Thoracic aorta (tissue), 2 donors: Measurements from ENCODE around the gene URGCP. TPM values are rescaled to one million over a fixed set of nuclear protein-coding genes. Genes with fewer than 3 reads are reported as not detected.
A peak's percentile ranks its signal among the peaks of the same experiment; 100 is the strongest.

Experiments used
- ATAC-seq: fragments of 150-250 bp; one replicate; pipeline ENCODE4 v1.8.0; 2017; ENCODE audit warnings: low read depth; ENCODE audit not compliant: insufficient number of reproducible peaks, low FRiP score
- DNase-seq: peaks from one replicate; pipeline ENCODE4 v3.0.0-alpha.2; 2020; ENCODE audit warnings: low spot score
- H3K27ac ChIP-seq, 2 donors: fragments of 200-600 bp; sonication (generic); 1 replicate in 1 of 2; 2 replicates in 1 of 2; pipeline ENCODE4 v1.5.1; 2016; ENCODE audit warnings: mild to moderate bottlenecking in 2 of 2, moderate library complexity in 2 of 2
- H3K27me3 ChIP-seq: fragments of 200-600 bp; sonication (generic); replicated peaks from 2 replicates; pipeline ENCODE4 v1.6.0; 2016; ENCODE audit warnings: mild to moderate bottlenecking; ENCODE audit not compliant: insufficient read depth
- H3K36me3 ChIP-seq: fragments of 200-600 bp; sonication (generic); one replicate; pipeline ENCODE4 v1.5.1; 2016
- H3K4me1 ChIP-seq, 2 donors: fragments of 200-600 bp; sonication (generic); 1 replicate in 1 of 2; 2 replicates in 1 of 2; pipeline versions ENCODE4 v1.5.1 to v1.6.0; 2016; ENCODE audit warnings: low read depth in 2 of 2, mild to moderate bottlenecking in 1 of 2; ENCODE audit not compliant: control insufficient read depth in 1 of 2
- H3K4me3 ChIP-seq: fragments of 200-600 bp; sonication (generic); 2 replicates; pipeline ENCODE4 v1.5.1; 2016; ENCODE audit warnings: mild to moderate bottlenecking
- H3K9me3 ChIP-seq: fragments of 200-600 bp; sonication (generic); 2 replicates; pipeline ENCODE4 v1.5.1; 2016
- total RNA-seq, 2 donors: library from RNA; depleted of rRNA; stranded (reverse); fragments of >200 nt; gene quantifications; one replicate each; pipeline versions ENCODE4 v1.1.0 to v1.2.3, GENCODE V29; 2016
- TF ChIP-seq, protein P1 (sequence below): fragments of 200-600 bp; sonication (generic); IDR thresholded peaks from one replicate; pipeline ENCODE4 v1.5.1; 2019; ENCODE audit warnings: antibody characterized with exemption

URGCP gene
- total RNA-seq, 2 donors from 2014 or later: 33.7 to 41.0 TPM

DNA sequence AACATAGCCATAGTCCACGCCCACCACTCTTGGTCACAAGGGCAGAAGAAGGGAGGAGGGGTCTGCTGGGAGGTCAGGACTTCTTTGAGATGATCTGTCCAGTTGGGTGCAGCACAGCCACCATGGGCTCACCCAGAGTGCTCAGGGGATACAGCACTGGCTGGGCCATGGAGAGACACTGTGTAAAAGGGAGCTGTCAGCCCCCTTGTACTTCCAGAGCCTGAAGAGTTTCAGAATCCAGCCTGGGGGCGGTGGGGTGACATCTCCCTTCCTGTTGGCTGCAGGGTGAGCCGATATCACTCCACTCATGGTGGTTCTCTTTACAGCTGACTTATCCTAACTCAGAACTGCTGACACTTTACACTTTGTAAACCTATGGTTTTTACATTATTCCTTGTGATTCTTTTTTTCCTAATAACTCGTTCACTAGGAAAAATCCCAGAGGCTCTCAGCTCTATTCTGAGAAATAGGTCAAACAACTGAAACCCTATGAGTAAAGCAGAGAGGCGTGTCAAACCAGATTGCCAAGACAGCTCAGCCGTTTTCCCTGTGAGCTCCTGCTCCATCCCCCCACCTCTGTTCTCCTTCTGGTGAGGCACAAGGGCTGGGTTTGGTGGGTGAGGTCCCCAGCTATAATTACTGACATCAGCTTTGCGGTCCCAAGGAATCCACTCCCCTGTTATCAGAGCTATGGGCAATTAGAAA lies 33.8 kb downstream of the URGCP start:
- peaks cover 20% of the 10 kb centered on the region for H3K36me3 ChIP-seq
- TF ChIP-seq, protein P1, sequence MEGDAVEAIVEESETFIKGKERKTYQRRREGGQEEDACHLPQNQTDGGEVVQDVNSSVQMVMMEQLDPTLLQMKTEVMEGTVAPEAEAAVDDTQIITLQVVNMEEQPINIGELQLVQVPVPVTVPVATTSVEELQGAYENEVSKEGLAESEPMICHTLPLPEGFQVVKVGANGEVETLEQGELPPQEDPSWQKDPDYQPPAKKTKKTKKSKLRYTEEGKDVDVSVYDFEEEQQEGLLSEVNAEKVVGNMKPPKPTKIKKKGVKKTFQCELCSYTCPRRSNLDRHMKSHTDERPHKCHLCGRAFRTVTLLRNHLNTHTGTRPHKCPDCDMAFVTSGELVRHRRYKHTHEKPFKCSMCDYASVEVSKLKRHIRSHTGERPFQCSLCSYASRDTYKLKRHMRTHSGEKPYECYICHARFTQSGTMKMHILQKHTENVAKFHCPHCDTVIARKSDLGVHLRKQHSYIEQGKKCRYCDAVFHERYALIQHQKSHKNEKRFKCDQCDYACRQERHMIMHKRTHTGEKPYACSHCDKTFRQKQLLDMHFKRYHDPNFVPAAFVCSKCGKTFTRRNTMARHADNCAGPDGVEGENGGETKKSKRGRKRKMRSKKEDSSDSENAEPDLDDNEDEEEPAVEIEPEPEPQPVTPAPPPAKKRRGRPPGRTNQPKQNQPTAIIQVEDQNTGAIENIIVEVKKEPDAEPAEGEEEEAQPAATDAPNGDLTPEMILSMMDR: no peak
- DNase-seq: peak; percentile 59
- H3K27me3 ChIP-seq: no peaks in the 10 kb centered on the region
- no peak overlapping the region for H3K4me3 ChIP-seq
- H3K9me3 ChIP-seq: no peaks in the 10 kb centered on the region
- peaks cover 13 to 30% of the 10 kb centered on the region in 2 donors for H3K4me1 ChIP-seq
- ATAC-seq: no peak
- peak overlapping the region; percentile 58 to 65 for H3K27ac ChIP-seq

GRCh38 chr7:43871064-43871463 lies 35.3 kb downstream of the URGCP start:
- H3K27ac ChIP-seq: no peak overlapping the region
- no peaks in the 10 kb centered on the region for H3K27me3 ChIP-seq
- TF ChIP-seq, protein P1: no peak
- H3K4me1 ChIP-seq: peaks cover 13 to 30% of the 10 kb centered on the region in 2 donors
- DNase-seq (no peak), ATAC-seq (no peak)
- H3K36me3 ChIP-seq: peaks cover 10% of the 10 kb centered on the region
- H3K9me3 ChIP-seq: no peaks in the 10 kb centered on the region
- no peak overlapping the region for H3K4me3 ChIP-seq

DNA sequence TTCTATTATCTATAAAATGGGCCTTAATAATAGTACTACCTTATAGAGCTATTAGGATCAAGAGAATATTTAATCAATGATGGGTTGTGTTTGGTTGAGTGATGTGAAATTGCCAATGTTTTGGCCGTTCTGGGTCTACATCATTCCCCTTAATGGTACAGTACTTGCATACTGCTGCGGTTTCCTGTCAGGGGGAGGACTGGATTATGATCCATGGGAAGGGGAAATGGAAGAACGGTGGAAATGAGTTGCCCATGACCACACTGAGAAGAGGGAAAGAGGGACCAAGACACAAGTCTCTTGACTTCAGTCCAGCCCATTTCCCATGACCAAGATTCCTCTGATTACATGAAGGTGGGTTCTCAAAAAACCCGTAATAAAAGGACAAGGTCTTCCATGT lies 36.1 kb downstream of the URGCP start:
- no peaks in the 10 kb centered on the region for H3K27me3 ChIP-seq
- DNase-seq (no peak), ATAC-seq (no peak)
- peaks cover 13 to 30% of the 10 kb centered on the region in 2 donors for H3K4me1 ChIP-seq
- TF ChIP-seq, protein P1: no peak
- peaks cover 7% of the 10 kb centered on the region for H3K36me3 ChIP-seq
- H3K4me3 ChIP-seq: peak overlapping the region; percentile 83
- H3K27ac ChIP-seq: peak overlapping the region; percentile 98 to 99
- no peaks in the 10 kb centered on the region for H3K9me3 ChIP-seq

- Histone ChIP-seq H3K27me3 (no peaks in the 10 kb centered on the region), H3K4me1 (peaks cover 13 to 30% of the 10 kb centered on the region in 2 donors), H3K9me3 (no peaks in the 10 kb centered on the region), H3K27ac (peak overlapping the region; percentile 98 to 99), H3K4me3 (peak overlapping the region; percentile 83), H3K36me3 (peaks cover 7% of the 10 kb centered on the region)
- no peak for DNase-seq
- ATAC-seq: peak; percentile 80
- TF ChIP-seq, protein P1: no peak
Observed at GRCh38 chr7:43869867-43870240, 36.5 kb downstream of the URGCP start.

DNA sequence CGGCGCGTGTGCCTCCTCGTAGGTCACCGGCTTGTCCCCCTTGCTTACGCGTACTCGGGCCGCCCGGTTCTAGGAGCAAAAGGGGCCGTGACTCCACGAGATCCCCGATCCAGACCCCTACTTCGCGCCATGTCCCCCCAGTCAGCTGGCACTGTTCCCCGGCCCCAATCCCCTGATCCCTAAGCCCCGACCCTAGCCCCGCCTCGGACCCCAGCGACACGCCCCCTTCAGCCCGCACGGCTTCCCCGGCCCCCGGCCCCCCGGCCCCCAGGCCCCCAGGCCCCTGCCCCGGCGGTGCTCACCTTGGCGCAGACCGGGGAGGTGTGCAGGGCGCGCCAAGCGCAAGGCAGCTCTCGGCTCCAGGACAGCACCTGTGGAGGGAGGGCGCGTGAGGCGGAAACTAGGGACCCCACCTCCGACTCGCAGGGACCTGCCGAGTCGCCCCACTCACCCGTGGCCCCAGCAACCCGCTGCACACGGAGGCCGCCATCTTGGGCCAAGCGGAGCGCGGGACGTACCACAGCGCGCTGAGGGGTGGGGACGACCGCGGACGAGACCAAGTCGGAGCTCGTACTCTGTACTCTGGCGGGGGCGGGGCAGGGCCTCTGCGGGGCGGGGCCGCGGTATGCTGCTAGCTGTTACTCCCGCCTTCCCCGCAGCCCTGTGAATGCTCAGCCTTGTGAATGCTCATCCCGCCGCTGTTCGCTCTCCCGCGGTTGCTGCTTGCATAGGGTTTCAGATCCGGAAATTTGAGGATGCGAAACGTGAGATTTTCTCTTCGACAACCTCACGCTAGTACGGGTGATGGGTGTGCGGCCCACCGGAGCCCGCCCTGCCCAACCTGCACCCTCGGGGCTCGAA lies 37.2 kb downstream of the URGCP start, which contains the start of gene MRPS24:
TSS of gene MRPS24 (minus strand) at position 512 of the 861 bp plus-strand sequence. CDS start at position 490, 22 bp downstream.
- H3K9me3 ChIP-seq: no peaks in the 10 kb centered on the region
- H3K4me1 ChIP-seq: peaks cover 13 to 30% of the 10 kb centered on the region in 2 donors
- TF ChIP-seq, protein P1: no peak
- DNase-seq (peak; percentile 89), ATAC-seq (peak; percentile 87)
- H3K4me3 ChIP-seq: peak within 1 kb of the TSS; percentile 83
- peak within 1 kb of the TSS; percentile 98 to 99 for H3K27ac ChIP-seq
- H3K27me3 ChIP-seq: no peaks in the 10 kb centered on the region
- peaks cover 7% of the 10 kb centered on the region for H3K36me3 ChIP-seq
